Pancreas (tissue), 10 donors: ENCODE results near the gene HS3ST4. TPM values are rescaled to one million over a fixed set of nuclear protein-coding genes. Genes with fewer than 3 reads are reported as not detected.

Source experiments
- ATAC-seq, 4 donors: fragments of 200-7000 bp; cut with Tn5 transposase; one replicate each; pipeline versions ENCODE4 v1.8.0 to v1.9.1; 2020; ENCODE audit warnings: mild to moderate bottlenecking in 4 of 4, moderate library complexity in 4 of 4
- DNase-seq, 6 donors: peaks; one replicate each; pipeline ENCODE4 v3.0.0-alpha.2; 2020
- FAIRE-seq: peaks from 2 replicates; lab custom pipeline; 2012; peaks lifted over from hg19 to GRCh38; lab: Jason Lieb, UNC
- H3K27ac ChIP-seq, 4 donors: fragments of 200-600 bp; sonication (generic); 1 replicate in 3 of 4; 2 replicates in 1 of 4; pipeline versions ENCODE4 v1.5.0 to v1.8.0; 2020
- H3K27me3 ChIP-seq, 4 donors: fragments of 200-600 bp; one replicate each; pipeline ENCODE4 v1.8.0; 2021
- H3K36me3 ChIP-seq, 3 donors: fragments of 200-600 bp; sonication (generic) in 1 of 3; one replicate each; pipeline versions ENCODE4 v1.5.0 to v1.8.0; 2020 to 2021
- H3K4me1 ChIP-seq, 3 donors: fragments of 200-600 bp; one replicate each; pipeline ENCODE4 v1.8.0; 2021
- H3K4me3 ChIP-seq, 4 donors: fragments of 200-600 bp; sonication (generic) in 2 of 4; one replicate each; pipeline versions ENCODE4 v1.5.0 to v1.8.0; 2020 to 2021
- H3K9me3 ChIP-seq, 4 donors: fragments of 200-600 bp; one replicate each; pipeline ENCODE4 v1.8.0; 2021
- WGBS, 2 donors: extraction: QIAGEN DNeasy Blood & Tissue Kit; methylation state at CpG; one replicate each; pipeline ENCODE4 v1.1.7; 2013; 5-methylcytosine and 5-hydroxymethylcytosine counted together
- intact Hi-C, 3 donors: fragments of 100-400 bp; cut with DNase I; formaldehyde crosslinking; loops; one replicate each; pipeline versions ENCODE4 v1.11.1 to v1.14.2; 2022
- polyA plus RNA-seq, 2 donors: library from polyadenylated mRNA; stranded (reverse); fragments of 200-250 nt; gene quantifications; one replicate each; pipeline ENCODE4 v1.2.3, GENCODE V29; 2013
- total RNA-seq, 6 donors: library from RNA; stranded (reverse); fragmentation: NEBNext Ultra II Directional in 4 of 6; extraction: Animal tissue kit (Norgen Biotek cat#: 25700) in 4 of 6; gene quantifications; one replicate each; pipeline versions ENCODE4 v1.2.1 to v1.2.4, GENCODE V29; 2021 to 2023
- TF ChIP-seq, protein P1 (sequence below), 4 donors: fragments of 200-600 bp; sonication (generic) in 3 of 4; IDR thresholded peaks; one replicate each; pipeline versions ENCODE4 v1.5.0 to v1.8.0; 2021; ENCODE audit warnings: antibody characterized with exemption in 4 of 4
- donor health status: healthy with polysubstance abuse.
- donor health status: DM: no; HTN: no; CAD: no; lungs with moderate emphysema.
- donor health status: DM: no; HTN: no; CAD: no.
- donor health status: control.
- donor health status: control.
- donor health status: Bipolar disorder and iron deficiency.
- donor health status: DM: yes; HTN: yes; CAD: no.
- donor health status: DM: no; HTN: no; CAD: no.
- donor health status: DM: no; HTN: no; CAD: no.
- donor health status: DM: yes; HTN: yes; CAD: no.

Gene HS3ST4
- under 1 TPM in 1 of 6 donors, not detected in 5; 0.05 TPM for total RNA-seq
- under 1 TPM in 1 of 2 donors, not detected in 1; 0.19 TPM for polyA plus RNA-seq

GRCh38 chr16:25691519-25692091, at the start of gene HS3ST4:
Gene HS3ST4, plus strand, starts transcription at chr16:25691959.
- H3K4me1 ChIP-seq = peaks cover 0 to 3% (median 0%) of the 10 kb centered on the region in 3 donors
- peak within 1 kb of the TSS; percentile 15 to 48 (median 28) for H3K4me3 ChIP-seq
- peak in 3 of 4 donors; percentile 43 to 60 (median 54) for ATAC-seq
- 1% methylated on average over 11 to 58 of the region's 58 CpGs for WGBS, 2 donors
- peak in 1 of 6 donors; percentile 64 for DNase-seq
- FAIRE-seq = no peak
- no peak within 1 kb of the TSS for H3K27ac ChIP-seq
- intact Hi-C loops = no loop called here
- H3K9me3 ChIP-seq = no peaks in the 10 kb centered on the region
- H3K36me3 ChIP-seq = no peaks in the 10 kb centered on the region
- H3K27me3 ChIP-seq = peaks cover 0 to 18% (median 0%) of the 10 kb centered on the region in 4 donors
- TF ChIP-seq, protein P1, sequence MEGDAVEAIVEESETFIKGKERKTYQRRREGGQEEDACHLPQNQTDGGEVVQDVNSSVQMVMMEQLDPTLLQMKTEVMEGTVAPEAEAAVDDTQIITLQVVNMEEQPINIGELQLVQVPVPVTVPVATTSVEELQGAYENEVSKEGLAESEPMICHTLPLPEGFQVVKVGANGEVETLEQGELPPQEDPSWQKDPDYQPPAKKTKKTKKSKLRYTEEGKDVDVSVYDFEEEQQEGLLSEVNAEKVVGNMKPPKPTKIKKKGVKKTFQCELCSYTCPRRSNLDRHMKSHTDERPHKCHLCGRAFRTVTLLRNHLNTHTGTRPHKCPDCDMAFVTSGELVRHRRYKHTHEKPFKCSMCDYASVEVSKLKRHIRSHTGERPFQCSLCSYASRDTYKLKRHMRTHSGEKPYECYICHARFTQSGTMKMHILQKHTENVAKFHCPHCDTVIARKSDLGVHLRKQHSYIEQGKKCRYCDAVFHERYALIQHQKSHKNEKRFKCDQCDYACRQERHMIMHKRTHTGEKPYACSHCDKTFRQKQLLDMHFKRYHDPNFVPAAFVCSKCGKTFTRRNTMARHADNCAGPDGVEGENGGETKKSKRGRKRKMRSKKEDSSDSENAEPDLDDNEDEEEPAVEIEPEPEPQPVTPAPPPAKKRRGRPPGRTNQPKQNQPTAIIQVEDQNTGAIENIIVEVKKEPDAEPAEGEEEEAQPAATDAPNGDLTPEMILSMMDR (IDR thresholded peaks at IDR 0.05) = no peak

- intact Hi-C loops = no loop called here
- ATAC-seq (no peak), DNase-seq (no peak), FAIRE-seq (no peak)
- Histone ChIP-seq H3K9me3 (no peaks in the 10 kb centered on the region), H3K4me1 (no peaks in the 10 kb centered on the region), H3K27me3 (no peaks in the 10 kb centered on the region), H3K4me3 (no peak overlapping the region), H3K36me3 (no peaks in the 10 kb centered on the region), H3K27ac (no peak overlapping the region)
- TF ChIP-seq, protein P1 (IDR thresholded peaks at IDR 0.05) = no peak
- WGBS, 2 donors = 55 to 71% methylated on average over 4 of the region's 4 CpGs
Measured at GRCh38 chr16:25643633-25644032, 48.1 kb upstream of the HS3ST4 start.

DNA sequence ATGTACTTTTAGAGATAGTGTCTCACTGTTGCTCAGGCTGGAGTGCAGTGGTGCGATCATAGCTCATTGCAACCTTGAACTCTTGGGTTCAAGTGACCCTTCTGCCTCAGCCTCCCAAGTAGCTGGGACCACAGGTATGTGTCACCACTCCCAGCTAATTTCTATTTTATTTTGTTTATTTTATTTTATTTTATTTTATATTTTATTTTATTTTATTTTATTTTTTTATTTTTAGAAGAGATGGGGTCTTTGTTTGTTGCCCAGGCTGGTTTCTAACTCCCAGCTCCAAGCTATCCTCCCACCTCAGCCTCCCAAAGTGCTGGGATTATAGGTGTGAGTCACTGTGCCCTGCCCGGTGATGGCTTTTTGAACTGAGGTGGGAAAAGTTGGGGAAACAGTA, 35.1 kb upstream of the HS3ST4 start:
- TF ChIP-seq, protein P1 (IDR thresholded peaks at IDR 0.05) = no peak
- Histone ChIP-seq H3K36me3 (no peaks in the 10 kb centered on the region), H3K4me1 (no peaks in the 10 kb centered on the region), H3K27me3 (peaks cover 0 to 6% (median 0%) of the 10 kb centered on the region in 4 donors), H3K4me3 (no peak overlapping the region), H3K27ac (no peak overlapping the region), H3K9me3 (no peaks in the 10 kb centered on the region)
- DNase-seq = no peak
- no peak for ATAC-seq
- intact Hi-C loops = no loop called here
- FAIRE-seq = no peak
- WGBS, 2 donors = 70 to 78% methylated on average over 2 of the region's 2 CpGs

DNA sequence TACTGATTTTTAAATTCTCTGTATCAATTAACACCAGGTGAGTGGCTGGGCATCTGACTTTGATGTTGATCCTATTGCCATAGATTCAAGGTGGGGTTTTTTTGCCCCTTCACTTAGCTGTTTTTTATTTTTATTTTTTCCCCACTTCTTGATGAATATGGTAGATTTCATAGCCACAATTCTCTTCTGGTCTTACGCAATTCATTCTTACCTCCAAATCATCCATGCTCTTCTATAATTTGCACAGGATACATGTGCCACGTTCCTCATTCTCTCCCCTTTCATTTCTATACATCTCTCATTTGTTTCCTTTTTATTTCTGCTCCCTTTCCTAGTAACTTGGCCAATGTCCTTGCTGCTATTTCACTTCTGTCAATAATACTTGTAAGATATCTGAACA, 14.9 kb upstream of the HS3ST4 start:
- 54 to 58% methylated on average over 2 of the region's 2 CpGs for WGBS, 2 donors
- Histone ChIP-seq H3K27ac (no peak overlapping the region), H3K4me3 (no peak overlapping the region), H3K36me3 (no peaks in the 10 kb centered on the region), H3K9me3 (no peaks in the 10 kb centered on the region), H3K27me3 (peaks cover 0 to 6% (median 0%) of the 10 kb centered on the region in 4 donors), H3K4me1 (no peaks in the 10 kb centered on the region)
- DNase-seq (no peak), ATAC-seq (no peak), FAIRE-seq (no peak)
- TF ChIP-seq, protein P1 (IDR thresholded peaks at IDR 0.05) = no peak
- intact Hi-C loops = no loop called here

- intact Hi-C loops = no loop called here
- TF ChIP-seq, protein P1 (IDR thresholded peaks at IDR 0.05) = no peak
- Histone ChIP-seq H3K9me3 (no peaks in the 10 kb centered on the region), H3K36me3 (no peaks in the 10 kb centered on the region), H3K4me1 (no peaks in the 10 kb centered on the region), H3K27ac (no peak overlapping the region), H3K27me3 (peaks cover 0 to 7% (median 0%) of the 10 kb centered on the region in 4 donors), H3K4me3 (no peak overlapping the region)
- no peak for ATAC-seq
- DNase-seq = no peak
- FAIRE-seq = no peak
- WGBS, 2 donors = 40 to 43% methylated on average over 5 of the region's 5 CpGs
Measured at GRCh38 chr16:25679511-25679910, 12.2 kb upstream of the HS3ST4 start.
